Lower leg skin (tissue), 4 donors: ENCODE results near the gene GRIK2. TPM values are rescaled to one million over a fixed set of nuclear protein-coding genes. Genes with fewer than 3 reads are reported as not detected.

Experiments used
- DNase-seq, 2 donors: peaks; one replicate each; pipeline ENCODE4 v3.0.0-alpha.2; 2019; ENCODE audit warnings: low spot score in 2 of 2
- H3K4me3 ChIP-seq: fragments of 200-600 bp; sonication (generic); 2 replicates; pipeline ENCODE4 v1.5.1; 2017; ENCODE audit warnings: mild to moderate bottlenecking, low read depth; ENCODE audit not compliant: poor library complexity, severe bottlenecking
- POLR2A ChIP-seq, 2 donors: fragments of 450-650 bp; IDR thresholded peaks; one replicate each; pipeline ENCODE4 v1.6.1; 2016 to 2017; ENCODE audit warnings: antibody characterized with exemption in 2 of 2, mild to moderate bottlenecking in 1 of 2, moderate library complexity in 1 of 2
- WGBS, 2 donors: methylation state at CpG; one replicate each; pipeline ENCODE4 v1.1.5; 2018; 5-methylcytosine and 5-hydroxymethylcytosine counted together
- intact Hi-C: fragments of 100-400 bp; cut with DNase I; formaldehyde crosslinking; loops from one replicate; pipeline ENCODE4 v1.15.0; 2023; ENCODE audit warnings: low total_unique reads
- total RNA-seq, 4 donors: library from RNA; depleted of rRNA; stranded (reverse); fragments of >200 nt; gene quantifications; one replicate each; pipeline ENCODE4 v1.1.0, GENCODE V29; 2016
- TF ChIP-seq, protein P1 (sequence below), 3 donors: fragments of 450-650 bp; IDR thresholded peaks; one replicate each; pipeline ENCODE4 v1.5.1; 2016; ENCODE audit warnings: antibody characterized with exemption in 3 of 3, mild to moderate bottlenecking in 3 of 3, moderate library complexity in 2 of 3

The GRIK2 gene
- total RNA-seq, 4 donors from 2014 or later = 0.04 to 2.0 (median 0.60) TPM

DNA sequence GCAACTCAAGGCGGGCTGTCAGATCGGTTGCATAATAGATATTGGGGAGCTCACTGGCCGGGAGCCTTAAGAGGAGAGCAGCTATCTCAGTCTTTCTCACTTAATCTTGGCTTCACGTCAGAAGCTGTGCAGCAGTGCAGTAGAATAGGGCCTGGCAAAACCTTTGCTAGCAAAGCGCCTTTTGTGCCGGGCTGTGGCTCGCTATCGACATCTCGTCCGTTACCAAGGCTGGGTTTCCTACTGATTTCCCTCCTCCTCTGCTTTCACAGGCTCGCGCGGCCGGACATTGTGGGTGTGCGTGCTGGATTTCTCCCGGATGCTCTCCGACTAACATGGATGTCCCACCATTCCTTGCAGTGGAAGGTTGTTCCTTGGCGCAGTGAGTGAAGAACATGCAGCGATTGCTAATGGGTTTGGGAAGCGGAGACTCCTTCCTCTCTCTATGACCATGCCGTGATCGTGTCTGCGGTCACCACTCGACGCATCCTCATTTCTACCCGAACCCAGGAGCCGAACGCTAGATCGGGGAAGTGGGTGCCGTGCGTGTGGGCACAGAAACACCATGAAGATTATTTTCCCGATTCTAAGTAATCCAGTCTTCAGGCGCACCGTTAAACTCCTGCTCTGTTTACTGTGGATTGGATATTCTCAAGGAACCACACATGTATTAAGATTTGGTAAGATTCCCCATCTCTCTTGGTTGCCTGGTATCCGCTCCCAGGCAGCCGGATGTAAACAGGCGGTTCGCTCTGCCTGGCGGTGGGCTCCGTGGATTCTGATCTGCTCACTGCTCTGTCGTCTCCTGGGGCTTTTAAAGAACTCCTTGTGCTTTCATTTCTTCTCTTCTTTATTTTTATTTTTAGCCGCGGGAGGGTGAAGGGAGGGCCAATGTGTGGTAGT lies 5.5 kb downstream of the GRIK2 start:
- no peak for DNase-seq
- 42 to 51% methylated on average over 43 of the region's 43 CpGs for WGBS, 2 donors
- intact Hi-C loops = no loop called here
- no peak overlapping the region for H3K4me3 ChIP-seq
- no peak for TF ChIP-seq POLR2A (IDR thresholded peaks at IDR 0.05)
- TF ChIP-seq, protein P1, sequence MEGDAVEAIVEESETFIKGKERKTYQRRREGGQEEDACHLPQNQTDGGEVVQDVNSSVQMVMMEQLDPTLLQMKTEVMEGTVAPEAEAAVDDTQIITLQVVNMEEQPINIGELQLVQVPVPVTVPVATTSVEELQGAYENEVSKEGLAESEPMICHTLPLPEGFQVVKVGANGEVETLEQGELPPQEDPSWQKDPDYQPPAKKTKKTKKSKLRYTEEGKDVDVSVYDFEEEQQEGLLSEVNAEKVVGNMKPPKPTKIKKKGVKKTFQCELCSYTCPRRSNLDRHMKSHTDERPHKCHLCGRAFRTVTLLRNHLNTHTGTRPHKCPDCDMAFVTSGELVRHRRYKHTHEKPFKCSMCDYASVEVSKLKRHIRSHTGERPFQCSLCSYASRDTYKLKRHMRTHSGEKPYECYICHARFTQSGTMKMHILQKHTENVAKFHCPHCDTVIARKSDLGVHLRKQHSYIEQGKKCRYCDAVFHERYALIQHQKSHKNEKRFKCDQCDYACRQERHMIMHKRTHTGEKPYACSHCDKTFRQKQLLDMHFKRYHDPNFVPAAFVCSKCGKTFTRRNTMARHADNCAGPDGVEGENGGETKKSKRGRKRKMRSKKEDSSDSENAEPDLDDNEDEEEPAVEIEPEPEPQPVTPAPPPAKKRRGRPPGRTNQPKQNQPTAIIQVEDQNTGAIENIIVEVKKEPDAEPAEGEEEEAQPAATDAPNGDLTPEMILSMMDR (IDR thresholded peaks at IDR 0.05) = no peak

DNA sequence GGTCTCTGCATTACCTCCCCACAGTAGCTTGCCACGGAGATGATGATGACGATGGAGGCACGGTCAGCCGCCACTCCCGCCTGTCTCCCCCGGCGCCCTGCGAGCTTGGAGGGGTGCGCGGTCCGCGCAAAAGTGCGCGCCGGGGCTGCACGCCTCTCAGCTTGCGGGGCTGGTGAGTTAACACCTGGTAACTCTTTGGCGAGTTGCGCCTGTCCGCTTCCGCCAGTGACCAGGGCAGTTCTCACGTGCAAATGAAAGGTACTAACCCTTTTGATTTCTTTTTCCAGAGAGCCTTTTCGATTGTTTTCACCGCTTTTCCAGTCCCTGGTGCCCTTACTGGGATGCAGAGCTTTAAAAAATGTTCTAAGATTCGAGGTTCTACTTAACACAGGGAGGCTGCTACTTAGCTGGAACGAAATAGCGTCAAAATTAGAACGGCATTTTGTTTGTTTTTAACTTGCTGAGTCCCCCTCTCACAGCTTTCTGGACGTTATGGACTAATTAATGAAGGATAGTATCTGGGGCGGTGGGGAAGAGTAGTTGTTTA lies 6.2 kb downstream of the GRIK2 start:
- WGBS, 2 donors = 54 to 65% methylated on average over 30 of the region's 30 CpGs
- TF ChIP-seq, protein P1 (IDR thresholded peaks at IDR 0.05) = no peak
- no peak for TF ChIP-seq POLR2A (IDR thresholded peaks at IDR 0.05)
- no peak for DNase-seq
- no peak overlapping the region for H3K4me3 ChIP-seq
- intact Hi-C loops = no loop called here

DNA sequence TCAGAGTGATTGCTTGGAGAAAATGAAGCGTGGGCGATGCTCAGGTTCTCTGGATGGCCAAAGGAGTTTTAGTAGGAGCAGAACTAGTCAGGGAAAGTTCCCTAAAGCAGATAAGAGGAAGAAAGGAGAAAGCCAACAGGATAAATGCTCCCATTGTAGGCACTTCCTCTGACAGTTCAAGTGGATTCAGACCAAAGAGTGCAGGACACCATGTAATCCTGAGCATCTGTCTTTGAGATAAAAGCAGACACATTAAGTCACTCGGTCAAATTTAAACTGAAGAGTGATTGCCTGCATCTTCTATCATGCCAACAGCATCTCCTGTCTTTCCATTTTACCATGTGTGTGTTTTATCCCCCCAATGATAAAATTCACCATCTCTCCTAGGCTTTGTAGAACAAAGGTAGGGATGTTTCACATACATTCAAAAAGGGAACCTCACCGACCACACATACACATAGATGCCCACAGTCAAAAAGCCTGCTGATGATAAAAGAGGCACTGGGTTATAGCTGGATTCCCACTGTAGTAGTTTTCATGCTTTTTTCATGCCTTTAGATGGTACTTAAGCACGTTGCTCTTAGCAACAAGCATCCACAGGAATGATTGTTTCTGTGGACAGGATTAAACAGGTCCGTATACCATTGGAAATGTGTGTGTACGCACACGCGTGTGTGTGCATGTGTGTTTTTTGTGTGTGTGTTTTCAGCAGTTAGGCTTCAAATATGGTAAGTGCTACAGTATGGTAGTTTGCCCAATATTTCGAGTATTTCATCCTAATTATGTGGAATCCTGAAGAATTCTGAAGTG lies 7.0 kb downstream of the GRIK2 start:
- no peak for TF ChIP-seq POLR2A (IDR thresholded peaks at IDR 0.05)
- TF ChIP-seq, protein P1 (IDR thresholded peaks at IDR 0.05) = no peak
- no peak overlapping the region for H3K4me3 ChIP-seq
- intact Hi-C loops = no loop called here
- no peak for DNase-seq
- 69 to 84% methylated on average over 10 of the region's 10 CpGs for WGBS, 2 donors

DNA sequence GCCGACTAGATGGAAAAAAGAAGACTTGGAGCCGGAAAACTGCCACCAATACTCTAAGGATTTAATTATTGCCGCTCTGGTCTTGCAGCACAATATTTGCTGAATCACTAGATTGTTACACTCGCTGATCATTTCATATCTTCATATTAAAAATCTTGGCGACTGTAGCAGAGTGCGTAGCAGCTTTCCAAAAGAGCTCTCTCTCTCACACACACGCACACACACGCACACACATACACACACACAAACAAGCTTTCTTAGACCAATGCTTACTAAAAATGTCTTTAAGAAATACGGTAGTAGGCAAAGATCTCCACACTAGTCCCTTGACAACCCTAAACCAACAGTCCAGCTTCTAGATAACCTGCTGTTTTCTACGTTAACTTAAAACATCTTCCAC lies 7.7 kb downstream of the GRIK2 start:
- TF ChIP-seq POLR2A (IDR thresholded peaks at IDR 0.05) = no peak
- TF ChIP-seq, protein P1 (IDR thresholded peaks at IDR 0.05) = no peak
- 68 to 71% methylated on average over 10 of the region's 10 CpGs for WGBS, 2 donors
- DNase-seq = no peak
- H3K4me3 ChIP-seq = no peak overlapping the region
- intact Hi-C loops = no loop called here

DNA sequence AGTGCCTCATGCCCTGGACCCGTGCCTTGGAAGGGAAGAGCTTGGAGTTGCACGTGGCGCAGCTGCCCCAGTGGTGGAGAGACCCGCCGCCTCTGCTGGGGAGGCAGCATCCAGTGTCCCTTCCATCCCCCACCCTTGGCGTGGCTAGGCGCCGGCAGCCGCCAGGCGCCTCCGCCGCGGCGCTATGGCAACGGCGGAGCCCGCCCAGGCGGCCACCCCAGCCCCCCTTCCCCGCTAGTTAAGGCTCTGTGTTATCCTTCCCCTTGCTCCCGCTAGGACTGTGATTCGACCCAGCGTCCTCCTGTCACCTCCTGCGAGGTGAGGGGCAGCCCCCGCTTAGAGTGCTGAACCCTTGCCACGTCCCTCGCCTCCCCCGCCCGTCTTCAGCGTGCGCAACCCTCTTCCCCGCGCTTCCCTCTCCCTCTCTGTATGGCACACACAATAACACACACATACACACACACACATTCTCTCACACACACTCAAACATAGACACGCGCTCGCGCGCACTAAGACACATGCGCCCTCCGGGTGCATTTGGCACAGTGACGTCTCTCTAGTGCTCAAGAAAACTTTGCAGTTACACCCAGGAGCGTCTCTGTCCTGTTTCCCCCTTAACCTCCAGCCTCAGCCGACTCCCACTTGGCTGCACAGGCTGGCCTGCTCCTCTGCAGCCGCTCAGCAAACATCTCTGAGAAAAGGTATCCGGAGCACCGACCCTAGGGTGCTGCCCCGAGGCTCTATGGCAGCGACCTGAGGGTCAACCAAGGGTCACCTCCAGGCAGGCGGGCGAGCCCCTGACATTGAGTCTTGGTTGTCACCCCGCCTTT lies 8.5 kb downstream of the GRIK2 start:
- intact Hi-C loops = no loop called here
- no peak for TF ChIP-seq POLR2A (IDR thresholded peaks at IDR 0.05)
- TF ChIP-seq, protein P1 (IDR thresholded peaks at IDR 0.05) = no peak
- WGBS, 2 donors = 3 to 5% methylated on average over 47 to 48 of the region's 50 CpGs
- H3K4me3 ChIP-seq = no peak overlapping the region
- DNase-seq = no peak
